Uterus (tissue), 2 donors: ENCODE results near the gene ARF5.

Source experiments
- CTCF ChIP-seq, 4 experiments: fragments of 200-600 bp in 2 of 4; fragments of 450-650 bp in 2 of 4; sonication (generic) in 2 of 4; IDR thresholded peaks; one replicate each; pipeline ENCODE4 v1.5.1; 2016 to 2019; ENCODE audit warnings: antibody characterized with exemption in 4 of 4, mild to moderate bottlenecking in 2 of 4, moderate library complexity in 1 of 4
- POLR2A ChIP-seq, 2 donors: fragments of 450-650 bp; IDR thresholded peaks; one replicate each; pipeline ENCODE4 v1.6.1; 2016; ENCODE audit warnings: antibody characterized with exemption in 2 of 2, mild to moderate bottlenecking in 1 of 2, moderate library complexity in 1 of 2

- TF ChIP-seq CTCF (IDR thresholded peaks at IDR 0.05) = no peak
- peak; percentile 89 to 90 for TF ChIP-seq POLR2A (IDR thresholded peaks at IDR 0.05)
Observed at GRCh38 chr7:127585044-127585953, 2.9 kb upstream of the ARF5 start, which contains the start of gene GCC1.
